Mesothelial cell of epicardium (in vitro differentiated cells): ENCODE results near the gene LRRK1. TPM values are rescaled to one million over a fixed set of nuclear protein-coding genes. Genes with fewer than 3 reads are reported as not detected.

ENCODE experiments used
- DNase-seq, 2 experiments: peaks; one replicate each; pipeline ENCODE4 v3.0.0; 2021; ENCODE audit warnings: low spot score in 2 of 2; ENCODE audit not compliant: unreplicated experiment in 2 of 2
- H3K27ac Mint-ChIP-seq: 2 replicates; pipeline ENCODE4 v1.8.0; 2021; ENCODE audit warnings: mixed read lengths
- H3K27me3 Mint-ChIP-seq: 2 replicates; pipeline ENCODE4 v1.8.0; 2021; ENCODE audit warnings: low read depth, mixed read lengths
- H3K36me3 Mint-ChIP-seq: 2 replicates; pipeline ENCODE4 v1.8.0; 2021; ENCODE audit warnings: mixed read lengths
- H3K4me1 Mint-ChIP-seq: 2 replicates; pipeline ENCODE4 v1.8.0; 2021; ENCODE audit warnings: mixed read lengths
- H3K4me3 Mint-ChIP-seq: 2 replicates; pipeline ENCODE4 v1.8.0; 2021; ENCODE audit warnings: mild to moderate bottlenecking, moderate library complexity, mixed read lengths
- H3K9me3 Mint-ChIP-seq: 2 replicates; pipeline ENCODE4 v1.8.0; 2021; ENCODE audit warnings: mixed read lengths
- CTCF ChIP-seq: fragments of 200-600 bp; sonication (generic); IDR thresholded peaks from one replicate; pipeline ENCODE4 v1.5.0; 2021; ENCODE audit warnings: antibody characterized with exemption; ENCODE audit not compliant: unreplicated experiment
- total RNA-seq: library from RNA; stranded (reverse); gene quantifications from 3 replicates; pipeline ENCODE4 v1.2.1, GENCODE V29; 2021

Gene LRRK1
- total RNA-seq, 1 donor from 2014 or later = 2.3 TPM

- Mint-ChIP-seq H3K9me3 (no peaks in the 10 kb centered on the region), H3K27me3 (no peaks in the 10 kb centered on the region), H3K27ac (no peak overlapping the region), H3K4me3 (no peak overlapping the region), H3K4me1 (peaks cover 15% of the 10 kb centered on the region), H3K36me3 (no peaks in the 10 kb centered on the region)
- TF ChIP-seq CTCF = no peak
- DNase-seq = peak; percentile 10 to 29
Measured at GRCh38 chr15:101050623-101051290, 131.6 kb downstream of the LRRK1 start.

- H3K27ac Mint-ChIP-seq = no peak overlapping the region
- no peaks in the 10 kb centered on the region for H3K9me3 Mint-ChIP-seq
- TF ChIP-seq CTCF = no peak
- H3K36me3 Mint-ChIP-seq = no peaks in the 10 kb centered on the region
- H3K4me3 Mint-ChIP-seq = no peak overlapping the region
- no peaks in the 10 kb centered on the region for H3K27me3 Mint-ChIP-seq
- DNase-seq = peak in 1 of 2 experiments; percentile 29
- peaks cover 15% of the 10 kb centered on the region for H3K4me1 Mint-ChIP-seq
Measured at GRCh38 chr15:101051291-101052030, 132.3 kb downstream of the LRRK1 start.

GRCh38 chr15:101052031-101052620 is 133.0 kb downstream of the LRRK1 start:
- Mint-ChIP-seq H3K4me3 (no peak overlapping the region), H3K36me3 (no peaks in the 10 kb centered on the region), H3K27ac (no peak overlapping the region), H3K9me3 (no peaks in the 10 kb centered on the region), H3K27me3 (no peaks in the 10 kb centered on the region), H3K4me1 (peaks cover 11% of the 10 kb centered on the region)
- no peak for TF ChIP-seq CTCF
- DNase-seq = no peak

GRCh38 chr15:101052681-101053121 is 133.5 kb downstream of the LRRK1 start:
- no peak for TF ChIP-seq CTCF
- DNase-seq = no peak
- no peaks in the 10 kb centered on the region for H3K36me3 Mint-ChIP-seq
- H3K4me1 Mint-ChIP-seq = peaks cover 5% of the 10 kb centered on the region
- H3K27me3 Mint-ChIP-seq = no peaks in the 10 kb centered on the region
- H3K27ac Mint-ChIP-seq = no peak overlapping the region
- no peak overlapping the region for H3K4me3 Mint-ChIP-seq
- H3K9me3 Mint-ChIP-seq = no peaks in the 10 kb centered on the region

GRCh38 chr15:101053261-101053660 is 134.1 kb downstream of the LRRK1 start:
- no peak for DNase-seq
- H3K36me3 Mint-ChIP-seq = no peaks in the 10 kb centered on the region
- H3K9me3 Mint-ChIP-seq = no peaks in the 10 kb centered on the region
- TF ChIP-seq CTCF = no peak
- no peak overlapping the region for H3K4me3 Mint-ChIP-seq
- H3K27ac Mint-ChIP-seq = no peak overlapping the region
- H3K27me3 Mint-ChIP-seq = no peaks in the 10 kb centered on the region
- peaks cover 1% of the 10 kb centered on the region for H3K4me1 Mint-ChIP-seq
